ENCODE data around the gene FCRL5. TPM values are rescaled to one million over a fixed set of nuclear protein-coding genes. Genes with fewer than 3 reads are reported as not detected.

The FCRL5 gene
- total and polyA plus RNA-seq, 9 of the 15 experiments (the other 6 are each of a cell fraction or from before 2014, with no cell fraction given): not detected

- TF ChIP-seq, protein P1, sequence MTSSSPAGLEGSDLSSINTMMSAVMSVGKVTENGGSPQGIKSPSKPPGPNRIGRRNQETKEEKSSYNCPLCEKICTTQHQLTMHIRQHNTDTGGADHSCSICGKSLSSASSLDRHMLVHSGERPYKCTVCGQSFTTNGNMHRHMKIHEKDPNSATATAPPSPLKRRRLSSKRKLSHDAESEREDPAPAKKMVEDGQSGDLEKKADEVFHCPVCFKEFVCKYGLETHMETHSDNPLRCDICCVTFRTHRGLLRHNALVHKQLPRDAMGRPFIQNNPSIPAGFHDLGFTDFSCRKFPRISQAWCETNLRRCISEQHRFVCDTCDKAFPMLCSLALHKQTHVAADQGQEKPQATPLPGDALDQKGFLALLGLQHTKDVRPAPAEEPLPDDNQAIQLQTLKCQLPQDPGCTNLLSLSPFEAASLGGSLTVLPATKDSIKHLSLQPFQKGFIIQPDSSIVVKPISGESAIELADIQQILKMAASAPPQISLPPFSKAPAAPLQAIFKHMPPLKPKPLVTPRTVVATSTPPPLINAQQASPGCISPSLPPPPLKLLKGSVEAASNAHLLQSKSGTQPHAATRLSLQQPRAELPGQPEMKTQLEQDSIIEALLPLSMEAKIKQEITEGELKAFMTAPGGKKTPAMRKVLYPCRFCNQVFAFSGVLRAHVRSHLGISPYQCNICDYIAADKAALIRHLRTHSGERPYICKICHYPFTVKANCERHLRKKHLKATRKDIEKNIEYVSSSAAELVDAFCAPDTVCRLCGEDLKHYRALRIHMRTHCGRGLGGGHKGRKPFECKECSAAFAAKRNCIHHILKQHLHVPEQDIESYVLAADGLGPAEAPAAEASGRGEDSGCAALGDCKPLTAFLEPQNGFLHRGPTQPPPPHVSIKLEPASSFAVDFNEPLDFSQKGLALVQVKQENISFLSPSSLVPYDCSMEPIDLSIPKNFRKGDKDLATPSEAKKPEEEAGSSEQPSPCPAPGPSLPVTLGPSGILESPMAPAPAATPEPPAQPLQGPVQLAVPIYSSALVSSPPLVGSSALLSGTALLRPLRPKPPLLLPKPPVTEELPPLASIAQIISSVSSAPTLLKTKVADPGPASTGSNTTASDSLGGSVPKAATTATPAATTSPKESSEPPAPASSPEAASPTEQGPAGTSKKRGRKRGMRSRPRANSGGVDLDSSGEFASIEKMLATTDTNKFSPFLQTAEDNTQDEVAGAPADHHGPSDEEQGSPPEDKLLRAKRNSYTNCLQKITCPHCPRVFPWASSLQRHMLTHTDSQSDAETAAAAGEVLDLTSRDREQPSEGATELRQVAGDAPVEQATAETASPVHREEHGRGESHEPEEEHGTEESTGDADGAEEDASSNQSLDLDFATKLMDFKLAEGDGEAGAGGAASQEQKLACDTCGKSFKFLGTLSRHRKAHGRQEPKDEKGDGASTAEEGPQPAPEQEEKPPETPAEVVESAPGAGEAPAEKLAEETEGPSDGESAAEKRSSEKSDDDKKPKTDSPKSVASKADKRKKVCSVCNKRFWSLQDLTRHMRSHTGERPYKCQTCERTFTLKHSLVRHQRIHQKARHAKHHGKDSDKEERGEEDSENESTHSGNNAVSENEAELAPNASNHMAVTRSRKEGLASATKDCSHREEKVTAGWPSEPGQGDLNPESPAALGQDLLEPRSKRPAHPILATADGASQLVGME (CRISPR knock-in tag; IDR thresholded peaks at IDR 0.05): no peak
- TF ChIP-seq JUN (IDR thresholded peaks at IDR 0.05; ENCODE audit: borderline replicate concordance, low read depth, low read length) (no peak), JUN (CRISPR knock-in tag; IDR thresholded peaks at IDR 0.05; ENCODE audit: borderline replicate concordance) (no peak), ZBTB1 (CRISPR knock-in tag; IDR thresholded peaks at IDR 0.05; ENCODE audit: borderline replicate concordance, low read depth) (no peak), E2F5 (CRISPR knock-in tag; IDR thresholded peaks at IDR 0.05) (no peak), TAF7 (tag; IDR thresholded peaks at IDR 0.05) (no peak), RBM14 (IDR thresholded peaks at IDR 0.05; ENCODE audit: borderline replicate concordance, insufficient read depth, low read depth, low read length) (no peak), CEBPB (tag; IDR thresholded peaks at IDR 0.05) (no peak), XRCC5 (IDR thresholded peaks at IDR 0.05; ENCODE audit: low read depth, low read length) (no peak), CBFA2T2 (conservative IDR thresholded peaks at IDR 0.05) (no peak), PCBP1 (IDR thresholded peaks at IDR 0.05; ENCODE audit: low read depth, low read length, poor library complexity, severe bottlenecking) (no peak), SLC30A9 (CRISPR knock-in tag; IDR thresholded peaks at IDR 0.05) (no peak), ARID1B (IDR thresholded peaks at IDR 0.05) (no peak), FOXP4 (CRISPR knock-in tag; IDR thresholded peaks at IDR 0.05; ENCODE audit: borderline replicate concordance) (no peak)
- TF ChIP-seq, protein P2, sequence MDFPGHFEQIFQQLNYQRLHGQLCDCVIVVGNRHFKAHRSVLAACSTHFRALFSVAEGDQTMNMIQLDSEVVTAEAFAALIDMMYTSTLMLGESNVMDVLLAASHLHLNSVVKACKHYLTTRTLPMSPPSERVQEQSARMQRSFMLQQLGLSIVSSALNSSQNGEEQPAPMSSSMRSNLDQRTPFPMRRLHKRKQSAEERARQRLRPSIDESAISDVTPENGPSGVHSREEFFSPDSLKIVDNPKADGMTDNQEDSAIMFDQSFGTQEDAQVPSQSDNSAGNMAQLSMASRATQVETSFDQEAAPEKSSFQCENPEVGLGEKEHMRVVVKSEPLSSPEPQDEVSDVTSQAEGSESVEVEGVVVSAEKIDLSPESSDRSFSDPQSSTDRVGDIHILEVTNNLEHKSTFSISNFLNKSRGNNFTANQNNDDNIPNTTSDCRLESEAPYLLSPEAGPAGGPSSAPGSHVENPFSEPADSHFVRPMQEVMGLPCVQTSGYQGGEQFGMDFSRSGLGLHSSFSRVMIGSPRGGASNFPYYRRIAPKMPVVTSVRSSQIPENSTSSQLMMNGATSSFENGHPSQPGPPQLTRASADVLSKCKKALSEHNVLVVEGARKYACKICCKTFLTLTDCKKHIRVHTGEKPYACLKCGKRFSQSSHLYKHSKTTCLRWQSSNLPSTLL (IDR thresholded peaks at IDR 0.05): no peak
These were observed 28.0 kb upstream of the FCRL5 start (continued) for GRCh38 chr1:157580179-157580827.

All from K562 (cell line).